K562 (cell line): ENCODE data around the gene PSMC3IP. TPM values are rescaled to one million over a fixed set of nuclear protein-coding genes. Genes with fewer than 3 reads are reported as not detected.

Experiments used
- EGR1 ChIP-seq: fragments of 450-650 bp; conservative IDR thresholded peaks from 2 replicates; pipeline ENCODE4 v1.6.1; 2017; ENCODE audit warnings: mild to moderate bottlenecking
- JUNB ChIP-seq: fragments of 450-650 bp; formaldehyde crosslinking; conservative IDR thresholded peaks from 2 replicates; pipeline ENCODE4 v1.4.0; 2020; ENCODE audit warnings: mild to moderate bottlenecking
- KLF13 ChIP-seq: fragments of 450-650 bp; IDR thresholded peaks from 2 replicates; pipeline ENCODE4 v1.6.1; 2016; ENCODE audit warnings: missing genetic modification characterization, low read depth, mild to moderate bottlenecking, missing compliant biosample characterization, moderate library complexity, borderline replicate concordance
- MED1 ChIP-seq: sonication (generic); formaldehyde crosslinking; IDR thresholded peaks from 2 replicates; pipeline ENCODE4 v1.8.1; 2023; ENCODE audit warnings: missing genetic modification reagents, borderline replicate concordance
- PHF21A ChIP-seq: fragments of 450-650 bp; IDR thresholded peaks from 2 replicates; pipeline ENCODE4 v1.6.1; 2017; ENCODE audit warnings: low read depth, borderline replicate concordance
- SMAD1 ChIP-seq: fragments of 150-350 bp; IDR thresholded peaks from 2 replicates; pipeline ENCODE4 v1.6.1; 2014; ENCODE audit warnings: low read length, low read depth; ENCODE audit not compliant: partially characterized antibody
- TCF7 ChIP-seq: sonication (generic); IDR thresholded peaks from 2 replicates; pipeline ENCODE4 v1.6.1; 2016; ENCODE audit warnings: antibody characterized with exemption, borderline replicate concordance
- polyA plus RNA-seq, 8 experiments: library from polyadenylated mRNA; depleted of rRNA in 4 of 8; stranded (reverse) in 5 of 8; unstranded in 3 of 8; fragments of >200 nt; fragmentation: Nextera tagmentation in 2 of 8; fragmentation: Illumina TruSeq in 1 of 8; extraction: Ambion mirVana in 2 of 8; extraction: Trizol in 1 of 8; gene quantifications; 2 replicates each; pipeline versions ENCODE4 v1.2.1 to v1.2.3, GENCODE V29; 2011 to 2014; ENCODE audit warnings: inconsistent platforms in 1 of 8, missing spikeins in 1 of 8
- total RNA-seq, 7 experiments: library from RNA; depleted of rRNA in 6 of 7; stranded (reverse); fragments of >200 nt in 6 of 7; fragmentation: Illumina TruSeq in 2 of 7; extraction: Trizol in 2 of 7; gene quantifications; 2 replicates each; pipeline versions ENCODE4 v1.2.1 to v1.2.3, GENCODE V29; 2011 to 2021; ENCODE audit warnings: low replicate concordance in 1 of 7
- TF ChIP-seq, protein P1 (sequence below): fragments of 450-650 bp; IDR thresholded peaks from 2 replicates; pipeline ENCODE4 v1.6.1; 2018; ENCODE audit warnings: mild to moderate bottlenecking, low read depth; ENCODE audit not compliant: partially characterized antibody
- TF ChIP-seq, protein P2 (sequence below): sonication (generic); formaldehyde crosslinking; IDR thresholded peaks from 2 replicates; pipeline ENCODE4 v1.8.1; 2023; ENCODE audit warnings: missing genetic modification reagents, mild to moderate bottlenecking, borderline replicate concordance
- TF ChIP-seq, protein P3 (sequence below): sonication (generic); formaldehyde crosslinking; IDR thresholded peaks from 2 replicates; pipeline ENCODE4 v1.8.1; 2022; ENCODE audit warnings: missing genetic modification reagents
- TF ChIP-seq, protein P4 (sequence below): sonication (generic); formaldehyde crosslinking; IDR thresholded peaks from 2 replicates; pipeline ENCODE4 v1.8.0; 2022; ENCODE audit warnings: mild to moderate bottlenecking, missing genetic modification reagents, borderline replicate concordance
- TF ChIP-seq, protein P5 (sequence below): fragments of 250-450 bp; sonication (Bioruptor Pico); IDR thresholded peaks from 2 replicates; pipeline ENCODE4 v1.8.0; 2021; ENCODE audit warnings: mild to moderate bottlenecking, moderate library complexity
- TF ChIP-seq, protein P6 (sequence below): IDR thresholded peaks from 3 replicates; pipeline ENCODE4 v1.6.1; 2011; ENCODE audit warnings: borderline replicate concordance, mild to moderate bottlenecking; ENCODE audit not compliant: insufficient read length, insufficient read depth

Gene PSMC3IP
- total and polyA plus RNA-seq, 9 of the 15 experiments (the other 6 are each of a cell fraction or from before 2014, with no cell fraction given): 13.8 to 65.6 (median 32.8) TPM

DNA sequence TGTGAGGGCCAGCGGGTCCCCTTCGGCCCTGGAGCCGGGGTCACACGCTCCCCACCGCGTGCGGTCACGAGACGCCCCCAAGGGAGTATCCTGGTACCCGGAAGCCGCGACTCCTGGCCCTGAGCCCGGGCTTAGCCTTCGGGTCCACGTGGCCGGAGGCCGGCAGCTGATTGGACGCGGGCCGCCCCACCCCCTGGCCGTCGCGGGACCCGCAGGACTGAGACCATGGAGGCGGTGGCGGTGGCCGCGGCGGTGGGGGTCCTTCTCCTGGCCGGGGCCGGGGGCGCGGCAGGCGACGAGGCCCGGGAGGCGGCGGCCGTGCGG is 41.5 kb downstream of the PSMC3IP start, which contains the start of gene NAGLU (continued):
- TF ChIP-seq, protein P1, sequence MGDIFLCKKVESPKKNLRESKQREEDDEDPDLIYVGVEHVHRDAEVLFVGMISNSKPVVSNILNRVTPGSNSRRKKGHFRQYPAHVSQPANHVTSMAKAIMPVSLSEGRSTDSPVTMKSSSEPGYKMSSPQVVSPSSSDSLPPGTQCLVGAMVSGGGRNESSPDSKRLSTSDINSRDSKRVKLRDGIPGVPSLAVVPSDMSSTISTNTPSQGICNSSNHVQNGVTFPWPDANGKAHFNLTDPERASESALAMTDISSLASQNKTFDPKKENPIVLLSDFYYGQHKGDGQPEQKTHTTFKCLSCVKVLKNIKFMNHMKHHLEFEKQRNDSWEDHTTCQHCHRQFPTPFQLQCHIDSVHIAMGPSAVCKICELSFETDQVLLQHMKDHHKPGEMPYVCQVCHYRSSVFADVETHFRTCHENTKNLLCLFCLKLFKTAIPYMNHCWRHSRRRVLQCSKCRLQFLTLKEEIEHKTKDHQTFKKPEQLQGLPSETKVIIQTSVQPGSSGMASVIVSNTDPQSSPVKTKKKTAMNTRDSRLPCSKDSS: no peak
- TF ChIP-seq, protein P2, sequence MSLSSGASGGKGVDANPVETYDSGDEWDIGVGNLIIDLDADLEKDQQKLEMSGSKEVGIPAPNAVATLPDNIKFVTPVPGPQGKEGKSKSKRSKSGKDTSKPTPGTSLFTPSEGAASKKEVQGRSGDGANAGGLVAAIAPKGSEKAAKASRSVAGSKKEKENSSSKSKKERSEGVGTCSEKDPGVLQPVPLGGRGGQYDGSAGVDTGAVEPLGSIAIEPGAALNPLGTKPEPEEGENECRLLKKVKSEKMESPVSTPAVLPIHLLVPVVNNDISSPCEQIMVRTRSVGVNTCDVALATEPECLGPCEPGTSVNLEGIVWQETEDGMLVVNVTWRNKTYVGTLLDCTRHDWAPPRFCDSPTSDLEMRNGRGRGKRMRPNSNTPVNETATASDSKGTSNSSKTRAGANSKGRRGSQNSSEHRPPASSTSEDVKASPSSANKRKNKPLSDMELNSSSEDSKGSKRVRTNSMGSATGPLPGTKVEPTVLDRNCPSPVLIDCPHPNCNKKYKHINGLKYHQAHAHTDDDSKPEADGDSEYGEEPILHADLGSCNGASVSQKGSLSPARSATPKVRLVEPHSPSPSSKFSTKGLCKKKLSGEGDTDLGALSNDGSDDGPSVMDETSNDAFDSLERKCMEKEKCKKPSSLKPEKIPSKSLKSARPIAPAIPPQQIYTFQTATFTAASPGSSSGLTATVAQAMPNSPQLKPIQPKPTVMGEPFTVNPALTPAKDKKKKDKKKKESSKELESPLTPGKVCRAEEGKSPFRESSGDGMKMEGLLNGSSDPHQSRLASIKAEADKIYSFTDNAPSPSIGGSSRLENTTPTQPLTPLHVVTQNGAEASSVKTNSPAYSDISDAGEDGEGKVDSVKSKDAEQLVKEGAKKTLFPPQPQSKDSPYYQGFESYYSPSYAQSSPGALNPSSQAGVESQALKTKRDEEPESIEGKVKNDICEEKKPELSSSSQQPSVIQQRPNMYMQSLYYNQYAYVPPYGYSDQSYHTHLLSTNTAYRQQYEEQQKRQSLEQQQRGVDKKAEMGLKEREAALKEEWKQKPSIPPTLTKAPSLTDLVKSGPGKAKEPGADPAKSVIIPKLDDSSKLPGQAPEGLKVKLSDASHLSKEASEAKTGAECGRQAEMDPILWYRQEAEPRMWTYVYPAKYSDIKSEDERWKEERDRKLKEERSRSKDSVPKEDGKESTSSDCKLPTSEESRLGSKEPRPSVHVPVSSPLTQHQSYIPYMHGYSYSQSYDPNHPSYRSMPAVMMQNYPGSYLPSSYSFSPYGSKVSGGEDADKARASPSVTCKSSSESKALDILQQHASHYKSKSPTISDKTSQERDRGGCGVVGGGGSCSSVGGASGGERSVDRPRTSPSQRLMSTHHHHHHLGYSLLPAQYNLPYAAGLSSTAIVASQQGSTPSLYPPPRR: no peak
- no peak for TF ChIP-seq SMAD1
- TF ChIP-seq KLF13 (tag): 0 out of 2 replicates have a peak, but pooled peaks have one; percentile 46
- peak; percentile 41 for TF ChIP-seq EGR1
- TF ChIP-seq TCF7: no peak
- TF ChIP-seq, protein P3, sequence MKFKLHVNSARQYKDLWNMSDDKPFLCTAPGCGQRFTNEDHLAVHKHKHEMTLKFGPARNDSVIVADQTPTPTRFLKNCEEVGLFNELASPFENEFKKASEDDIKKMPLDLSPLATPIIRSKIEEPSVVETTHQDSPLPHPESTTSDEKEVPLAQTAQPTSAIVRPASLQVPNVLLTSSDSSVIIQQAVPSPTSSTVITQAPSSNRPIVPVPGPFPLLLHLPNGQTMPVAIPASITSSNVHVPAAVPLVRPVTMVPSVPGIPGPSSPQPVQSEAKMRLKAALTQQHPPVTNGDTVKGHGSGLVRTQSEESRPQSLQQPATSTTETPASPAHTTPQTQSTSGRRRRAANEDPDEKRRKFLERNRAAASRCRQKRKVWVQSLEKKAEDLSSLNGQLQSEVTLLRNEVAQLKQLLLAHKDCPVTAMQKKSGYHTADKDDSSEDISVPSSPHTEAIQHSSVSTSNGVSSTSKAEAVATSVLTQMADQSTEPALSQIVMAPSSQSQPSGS (CRISPR knock-in tag): no peak
- TF ChIP-seq, protein P4, sequence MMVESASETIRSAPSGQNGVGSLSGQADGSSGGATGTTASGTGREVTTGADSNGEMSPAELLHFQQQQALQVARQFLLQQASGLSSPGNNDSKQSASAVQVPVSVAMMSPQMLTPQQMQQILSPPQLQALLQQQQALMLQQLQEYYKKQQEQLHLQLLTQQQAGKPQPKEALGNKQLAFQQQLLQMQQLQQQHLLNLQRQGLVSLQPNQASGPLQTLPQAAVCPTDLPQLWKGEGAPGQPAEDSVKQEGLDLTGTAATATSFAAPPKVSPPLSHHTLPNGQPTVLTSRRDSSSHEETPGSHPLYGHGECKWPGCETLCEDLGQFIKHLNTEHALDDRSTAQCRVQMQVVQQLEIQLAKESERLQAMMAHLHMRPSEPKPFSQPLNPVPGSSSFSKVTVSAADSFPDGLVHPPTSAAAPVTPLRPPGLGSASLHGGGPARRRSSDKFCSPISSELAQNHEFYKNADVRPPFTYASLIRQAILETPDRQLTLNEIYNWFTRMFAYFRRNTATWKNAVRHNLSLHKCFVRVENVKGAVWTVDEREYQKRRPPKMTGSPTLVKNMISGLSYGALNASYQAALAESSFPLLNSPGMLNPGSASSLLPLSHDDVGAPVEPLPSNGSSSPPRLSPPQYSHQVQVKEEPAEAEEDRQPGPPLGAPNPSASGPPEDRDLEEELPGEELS (CRISPR knock-in tag): no peak
- TF ChIP-seq, protein P5, sequence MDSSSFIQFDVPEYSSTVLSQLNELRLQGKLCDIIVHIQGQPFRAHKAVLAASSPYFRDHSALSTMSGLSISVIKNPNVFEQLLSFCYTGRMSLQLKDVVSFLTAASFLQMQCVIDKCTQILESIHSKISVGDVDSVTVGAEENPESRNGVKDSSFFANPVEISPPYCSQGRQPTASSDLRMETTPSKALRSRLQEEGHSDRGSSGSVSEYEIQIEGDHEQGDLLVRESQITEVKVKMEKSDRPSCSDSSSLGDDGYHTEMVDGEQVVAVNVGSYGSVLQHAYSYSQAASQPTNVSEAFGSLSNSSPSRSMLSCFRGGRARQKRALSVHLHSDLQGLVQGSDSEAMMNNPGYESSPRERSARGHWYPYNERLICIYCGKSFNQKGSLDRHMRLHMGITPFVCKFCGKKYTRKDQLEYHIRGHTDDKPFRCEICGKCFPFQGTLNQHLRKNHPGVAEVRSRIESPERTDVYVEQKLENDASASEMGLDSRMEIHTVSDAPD (CRISPR knock-in tag): no peak
- TF ChIP-seq PHF21A: no peak
- TF ChIP-seq, protein P6, sequence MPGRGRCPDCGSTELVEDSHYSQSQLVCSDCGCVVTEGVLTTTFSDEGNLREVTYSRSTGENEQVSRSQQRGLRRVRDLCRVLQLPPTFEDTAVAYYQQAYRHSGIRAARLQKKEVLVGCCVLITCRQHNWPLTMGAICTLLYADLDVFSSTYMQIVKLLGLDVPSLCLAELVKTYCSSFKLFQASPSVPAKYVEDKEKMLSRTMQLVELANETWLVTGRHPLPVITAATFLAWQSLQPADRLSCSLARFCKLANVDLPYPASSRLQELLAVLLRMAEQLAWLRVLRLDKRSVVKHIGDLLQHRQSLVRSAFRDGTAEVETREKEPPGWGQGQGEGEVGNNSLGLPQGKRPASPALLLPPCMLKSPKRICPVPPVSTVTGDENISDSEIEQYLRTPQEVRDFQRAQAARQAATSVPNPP: no peak
- TF ChIP-seq MED1: no peak
- TF ChIP-seq JUNB (CRISPR knock-in tag): no peak
